Adrenal gland (tissue), 12 donors: ENCODE measurements around the gene KCNT1. TPM values are rescaled to one million over a fixed set of nuclear protein-coding genes. Genes with fewer than 3 reads are reported as not detected.

Experiments used
- DNase-seq, 7 donors: peaks; one replicate each; pipeline ENCODE4 v3.0.0-alpha.2; 2019 to 2020
- H3K27ac ChIP-seq, 5 donors: fragments of 200-600 bp; sonication (generic) in 4 of 5; 1 replicate in 3 of 5; 2 replicates in 2 of 5; pipeline versions ENCODE4 v1.5.1 to v1.8.0; 2016 to 2020; ENCODE audit warnings: mild to moderate bottlenecking in 1 of 5
- H3K27me3 ChIP-seq: fragments of 200-600 bp; 2 replicates; pipeline ENCODE4 v1.8.0; 2021
- H3K36me3 ChIP-seq, 2 donors: fragments of 200-600 bp; replicated peaks in 1 of 2; 1 replicate in 1 of 2; 2 replicates in 1 of 2; pipeline versions ENCODE4 v1.5.1 to v1.8.0; 2018 to 2022
- H3K4me1 ChIP-seq, 2 donors: fragments of 200-600 bp; replicated peaks in 1 of 2; 1 replicate in 1 of 2; 2 replicates in 1 of 2; pipeline versions ENCODE4 v1.5.1 to v1.8.0; 2018 to 2021
- H3K4me3 ChIP-seq, 4 donors: fragments of 200-600 bp; sonication (generic) in 3 of 4; one replicate each; pipeline ENCODE4 v1.5.1; 2016 to 2018
- H3K9me3 ChIP-seq, 3 donors: fragments of 200-600 bp; sonication (generic) in 1 of 3; replicated peaks in 1 of 3; 1 replicate in 2 of 3; 2 replicates in 1 of 3; pipeline versions ENCODE4 v1.5.1 to v1.8.0; 2016 to 2021
- POLR2A ChIP-seq, 2 donors: fragments of 450-650 bp; IDR thresholded peaks; one replicate each; pipeline ENCODE4 v1.6.1; 2017; ENCODE audit warnings: antibody characterized with exemption in 2 of 2, mild to moderate bottlenecking in 2 of 2, moderate library complexity in 1 of 2
- WGBS, 4 donors: extraction: QIAGEN DNeasy Blood & Tissue Kit in 2 of 4; methylation state at CpG; one replicate each; pipeline versions ENCODE4 v1.1.5 to v1.1.7; 2013 to 2017; 5-methylcytosine and 5-hydroxymethylcytosine counted together
- intact Hi-C, 2 donors: fragments of 100-400 bp; cut with DNase I; formaldehyde crosslinking; loops; one replicate each; pipeline versions ENCODE4 v1.14.1 to v1.15.0; 2022 to 2023
- polyA plus RNA-seq, 3 donors: library from polyadenylated mRNA; stranded (reverse); fragments of 200-250 nt in 2 of 3; fragments of 350-450 nt in 1 of 3; fragmentation: Illumina TruSeq in 1 of 3; extraction: RNeasy Lipid Tissue Mini Kit (QIAGEN cat#74804) in 1 of 3; gene quantifications; one replicate each; pipeline ENCODE4 v1.2.3, GENCODE V29; 2013 to 2014
- total RNA-seq, 9 donors: library from RNA; depleted of rRNA in 4 of 9; stranded (reverse); fragments of >200 nt in 4 of 9; fragments of 120-200 nt in 1 of 9; fragmentation: NEBNext Ultra II Directional in 1 of 9; extraction: Animal tissue kit (Norgen Biotek cat#: 25700) in 1 of 9; gene quantifications; one replicate each; pipeline versions ENCODE4 v1.1.0 to v1.2.4, GENCODE V29; 2013 to 2023
- TF ChIP-seq, protein P1 (sequence below), 6 experiments: fragments of 450-650 bp in 4 of 6; fragments of 200-600 bp in 2 of 6; sonication (generic) in 1 of 6; IDR thresholded peaks; 1 replicate in 5 of 6; 2 replicates in 1 of 6; pipeline versions ENCODE4 v1.5.1 to v1.8.0; 2016 to 2021; ENCODE audit warnings: antibody characterized with exemption in 6 of 6, mild to moderate bottlenecking in 2 of 6, moderate library complexity in 1 of 6
- donor health status: healthy with polysubstance abuse.
- donor health status: Bipolar disorder and iron deficiency.
- donor health status: DM: yes; HTN: yes; CAD: no.
- donor health status: DM: no; HTN: no; CAD: no.
- donor health status: DM: no; HTN: no; CAD: no.
- donor health status: DM: yes; HTN: yes; CAD: no.

The KCNT1 gene
- total and polyA plus RNA-seq, 12 donors: 0.05 to 2.4 (median 0.24) TPM; not detected in 6

DNA sequence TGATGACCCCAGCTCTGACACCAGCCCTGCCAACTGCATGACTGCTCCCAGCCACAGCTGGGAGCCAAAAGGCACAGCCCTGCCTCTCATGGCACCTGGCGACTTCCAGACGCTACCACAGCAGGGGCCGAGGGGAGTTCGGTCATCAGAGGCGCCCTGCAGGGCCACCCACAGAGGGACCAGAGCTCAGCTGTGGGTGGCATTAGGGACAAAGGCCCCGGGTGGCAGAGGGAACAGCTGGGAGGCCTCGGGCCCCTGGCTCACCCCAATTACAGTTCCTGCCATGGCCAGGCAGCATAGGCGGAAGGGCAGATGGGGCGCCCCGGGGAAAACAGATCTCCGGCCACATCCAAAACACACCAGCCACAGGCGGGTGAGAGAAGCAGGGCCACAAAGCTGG, 6.3 kb upstream of the KCNT1 start:
- Histone ChIP-seq H3K36me3 (no peaks in the 10 kb centered on the region), H3K27ac (no peak overlapping the region), H3K4me1 (no peaks in the 10 kb centered on the region), H3K4me3 (no peak overlapping the region), H3K9me3 (no peaks in the 10 kb centered on the region), H3K27me3 (no peaks in the 10 kb centered on the region)
- 75 to 86% (median 82%) methylated on average over 5 to 12 of the region's 12 CpGs for WGBS, 4 donors
- intact Hi-C loops: no loop called here
- no peak for TF ChIP-seq POLR2A (IDR thresholded peaks at IDR 0.05)
- TF ChIP-seq, protein P1, sequence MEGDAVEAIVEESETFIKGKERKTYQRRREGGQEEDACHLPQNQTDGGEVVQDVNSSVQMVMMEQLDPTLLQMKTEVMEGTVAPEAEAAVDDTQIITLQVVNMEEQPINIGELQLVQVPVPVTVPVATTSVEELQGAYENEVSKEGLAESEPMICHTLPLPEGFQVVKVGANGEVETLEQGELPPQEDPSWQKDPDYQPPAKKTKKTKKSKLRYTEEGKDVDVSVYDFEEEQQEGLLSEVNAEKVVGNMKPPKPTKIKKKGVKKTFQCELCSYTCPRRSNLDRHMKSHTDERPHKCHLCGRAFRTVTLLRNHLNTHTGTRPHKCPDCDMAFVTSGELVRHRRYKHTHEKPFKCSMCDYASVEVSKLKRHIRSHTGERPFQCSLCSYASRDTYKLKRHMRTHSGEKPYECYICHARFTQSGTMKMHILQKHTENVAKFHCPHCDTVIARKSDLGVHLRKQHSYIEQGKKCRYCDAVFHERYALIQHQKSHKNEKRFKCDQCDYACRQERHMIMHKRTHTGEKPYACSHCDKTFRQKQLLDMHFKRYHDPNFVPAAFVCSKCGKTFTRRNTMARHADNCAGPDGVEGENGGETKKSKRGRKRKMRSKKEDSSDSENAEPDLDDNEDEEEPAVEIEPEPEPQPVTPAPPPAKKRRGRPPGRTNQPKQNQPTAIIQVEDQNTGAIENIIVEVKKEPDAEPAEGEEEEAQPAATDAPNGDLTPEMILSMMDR (IDR thresholded peaks at IDR 0.05): no peak
- DNase-seq: no peak

DNA sequence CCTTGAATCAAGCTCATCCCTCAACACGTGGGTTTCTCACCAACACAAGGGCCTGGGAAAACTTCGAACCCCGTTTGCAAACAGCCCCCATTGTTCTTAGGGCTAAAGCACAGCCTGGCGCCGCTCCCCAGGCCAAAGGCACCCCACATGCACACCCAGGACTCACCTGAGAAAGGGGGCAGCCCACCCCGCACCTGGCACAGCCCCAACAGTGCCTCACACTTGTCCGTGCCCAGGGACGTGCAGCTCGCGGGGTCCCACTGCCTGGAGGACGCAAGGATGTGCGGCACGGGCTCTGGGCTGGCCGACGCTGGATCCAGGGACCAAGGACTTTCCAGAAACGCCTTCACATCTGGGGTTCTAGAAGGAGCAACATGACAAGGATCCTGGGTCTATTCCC, 5.5 kb upstream of the KCNT1 start:
- 53 to 82% (median 74%) methylated on average over 6 to 16 of the region's 16 CpGs for WGBS, 4 donors
- TF ChIP-seq POLR2A (IDR thresholded peaks at IDR 0.05): no peak
- TF ChIP-seq, protein P1 (IDR thresholded peaks at IDR 0.05): no peak
- H3K4me3 ChIP-seq: no peak overlapping the region
- no peaks in the 10 kb centered on the region for H3K4me1 ChIP-seq
- no peak for DNase-seq
- intact Hi-C loops: no loop called here
- H3K9me3 ChIP-seq: no peaks in the 10 kb centered on the region
- no peak overlapping the region for H3K27ac ChIP-seq
- H3K27me3 ChIP-seq: no peaks in the 10 kb centered on the region
- H3K36me3 ChIP-seq: no peaks in the 10 kb centered on the region

DNA sequence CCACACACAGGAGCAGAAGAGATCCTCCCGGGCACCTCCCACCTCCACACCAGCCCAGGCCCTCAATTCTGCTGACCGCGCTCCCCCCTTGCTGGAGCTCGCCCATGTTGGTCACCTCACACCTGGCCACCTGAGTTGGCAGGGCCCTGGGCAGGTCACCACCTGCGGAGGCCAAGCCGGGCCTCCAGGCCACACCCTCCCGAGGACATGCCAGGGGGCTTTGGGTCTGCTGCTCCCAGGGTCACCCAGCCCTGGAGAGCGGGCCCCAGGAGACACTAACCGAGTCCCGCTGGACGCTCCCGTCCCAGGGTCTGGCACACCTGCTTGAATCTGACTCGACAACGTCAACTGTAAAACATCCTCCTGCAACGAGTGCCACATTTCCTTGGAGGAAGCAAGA, 4.8 kb upstream of the KCNT1 start:
- H3K4me1 ChIP-seq: peaks cover 0 to 6% of the 10 kb centered on the region in 2 donors
- no peak overlapping the region for H3K27ac ChIP-seq
- peaks cover 2% of the 10 kb centered on the region for H3K27me3 ChIP-seq
- no peaks in the 10 kb centered on the region for H3K36me3 ChIP-seq
- TF ChIP-seq, protein P1 (IDR thresholded peaks at IDR 0.05): no peak
- TF ChIP-seq POLR2A (IDR thresholded peaks at IDR 0.05): no peak
- WGBS, 4 donors: 83 to 84% (median 84%) methylated on average over 13 to 15 of the region's 15 CpGs
- intact Hi-C loops: no loop called here
- H3K4me3 ChIP-seq: no peak overlapping the region
- H3K9me3 ChIP-seq: no peaks in the 10 kb centered on the region
- no peak for DNase-seq

DNA sequence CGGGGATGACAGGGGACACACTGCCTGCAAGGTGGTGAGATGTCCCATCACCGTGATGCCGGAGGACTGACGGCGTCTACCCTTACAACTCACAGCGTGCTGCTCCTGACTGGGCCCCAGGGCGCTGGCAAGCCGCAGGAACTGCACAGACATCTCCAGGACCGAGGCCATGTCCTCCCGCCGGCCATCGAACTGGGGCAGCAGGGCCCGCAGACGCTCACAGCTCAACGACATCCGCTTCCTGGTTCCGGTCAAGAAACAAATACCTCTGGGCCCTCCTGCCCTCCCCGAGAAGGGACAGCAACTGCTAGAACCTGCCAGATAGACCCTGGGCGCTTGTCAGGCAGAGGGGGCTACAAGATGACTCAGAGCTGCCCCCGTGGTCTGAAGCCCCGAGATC, 3.7 kb upstream of the KCNT1 start:
- TF ChIP-seq, protein P1 (IDR thresholded peaks at IDR 0.05): no peak
- no peak for TF ChIP-seq POLR2A (IDR thresholded peaks at IDR 0.05)
- peaks cover 0 to 8% of the 10 kb centered on the region in 2 donors for H3K4me1 ChIP-seq
- no peak overlapping the region for H3K4me3 ChIP-seq
- no peaks in the 10 kb centered on the region for H3K9me3 ChIP-seq
- peaks cover 11% of the 10 kb centered on the region for H3K27me3 ChIP-seq
- 61 to 82% (median 77%) methylated on average over 5 to 21 of the region's 21 CpGs for whole genome bisulfite sequencing, 4 donors
- intact Hi-C loops: no loop called here
- no peak for DNase-seq
- no peak overlapping the region for H3K27ac ChIP-seq
- no peaks in the 10 kb centered on the region for H3K36me3 ChIP-seq
